Stimulated activated CD8-positive, alpha-beta memory T cell treated with anti-CD3 and anti-CD28 coated beads, Interleukin-7, amount 100 ng/mL, for 1 hour (primary cell): ENCODE results near the gene MEX3D.

ENCODE experiments used
- DNase-seq, 2 donors: peaks; one replicate each; pipeline ENCODE4 v3.0.0-alpha.2; 2020; ENCODE audit warnings: low read depth in 2 of 2

MEX3D gene

GRCh38 chr19:1593501-1593772 is 25.3 kb upstream of the MEX3D start:
- DNase-seq = no peak

DNA sequence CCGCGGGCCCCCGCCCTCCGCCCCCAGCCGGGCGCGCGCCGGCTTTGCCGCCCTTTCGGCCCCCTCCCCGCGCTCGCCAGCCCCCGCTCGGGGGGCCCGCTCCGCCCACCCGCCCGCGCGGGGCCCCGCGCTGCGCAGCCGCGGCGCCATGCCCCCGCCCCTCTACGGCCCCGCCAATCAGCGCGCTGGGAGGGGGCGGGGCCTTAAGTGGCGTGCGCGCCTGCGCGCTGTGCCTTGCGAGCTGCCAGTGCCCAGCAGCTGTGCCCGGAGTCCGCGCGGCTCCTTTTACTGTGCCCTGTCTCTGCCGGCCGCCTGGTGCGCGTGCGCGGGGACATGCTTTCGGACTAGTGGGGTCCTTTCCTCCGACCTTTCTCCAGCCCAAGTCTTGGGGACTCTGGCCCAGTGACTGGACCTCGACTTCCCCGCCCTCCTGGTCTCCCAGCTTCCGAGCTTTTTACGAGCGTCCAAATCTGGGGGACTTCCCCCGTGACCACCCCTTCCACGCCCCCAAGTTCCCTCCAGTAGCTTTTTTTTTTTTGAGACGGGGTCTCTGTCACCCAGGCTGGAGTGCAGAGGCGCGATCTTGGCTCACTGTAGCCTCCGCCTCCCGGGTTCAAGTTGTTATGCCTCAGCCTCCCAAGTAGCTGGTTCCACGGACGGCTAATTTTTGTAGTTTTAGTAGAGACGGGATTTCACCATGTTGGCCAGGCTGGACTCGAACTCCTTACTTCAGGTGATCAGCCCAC is 24.8 kb upstream of the MEX3D start, which contains the start of gene MBD3:
Gene MBD3, minus strand, starts transcription at position 111 of the 746 bp plus-strand sequence. CDS start 234 bp downstream, outside the sequence.
- DNase-seq = peak; percentile 67 to 79

DNA sequence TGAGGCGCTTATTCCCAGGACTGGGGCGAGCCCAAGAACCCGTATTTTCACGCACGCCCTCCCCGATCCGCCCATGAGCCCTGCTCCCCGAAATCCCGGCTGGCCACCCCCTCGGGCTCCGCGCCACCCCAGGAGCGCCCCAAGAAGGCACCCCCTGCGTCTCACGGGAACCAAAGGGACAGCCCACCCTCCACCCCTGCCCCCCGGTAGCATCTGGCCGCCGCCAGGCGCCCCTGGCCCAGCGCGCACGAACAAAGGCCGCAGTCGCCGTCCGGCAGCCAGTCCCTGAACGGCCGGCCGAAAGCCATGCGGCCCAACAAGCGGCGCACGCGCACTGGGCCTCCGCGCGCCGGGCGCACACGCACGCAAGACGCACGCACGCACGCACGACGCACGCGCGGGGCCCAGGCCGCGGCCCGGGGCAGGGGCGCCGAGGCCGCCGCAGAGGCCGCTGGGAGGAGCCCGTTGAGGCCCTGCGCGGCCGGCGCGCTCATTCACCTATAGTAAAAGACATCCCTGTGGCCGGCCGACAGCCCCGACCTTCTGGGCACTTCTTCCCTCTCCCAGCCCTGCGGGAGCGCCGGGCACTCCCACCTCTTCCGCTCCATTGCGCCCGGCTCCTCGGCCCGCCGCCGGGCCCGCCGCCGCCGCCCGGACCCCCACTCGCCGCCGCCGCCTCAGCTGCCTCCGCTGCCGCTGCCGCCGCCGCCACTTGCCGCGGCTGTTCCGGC is 24.1 kb upstream of the MEX3D start:
- peak; percentile 60 to 67 for DNase-seq

- DNase-seq = no peak
Observed at GRCh38 chr19:1591421-1592023, 23.4 kb upstream of the MEX3D start.

GRCh38 chr19:1590641-1591397 is 22.7 kb upstream of the MEX3D start:
- DNase-seq = no peak

- DNase-seq = no peak
Observed at GRCh38 chr19:1587872-1588271, 19.7 kb upstream of the MEX3D start.

DNA sequence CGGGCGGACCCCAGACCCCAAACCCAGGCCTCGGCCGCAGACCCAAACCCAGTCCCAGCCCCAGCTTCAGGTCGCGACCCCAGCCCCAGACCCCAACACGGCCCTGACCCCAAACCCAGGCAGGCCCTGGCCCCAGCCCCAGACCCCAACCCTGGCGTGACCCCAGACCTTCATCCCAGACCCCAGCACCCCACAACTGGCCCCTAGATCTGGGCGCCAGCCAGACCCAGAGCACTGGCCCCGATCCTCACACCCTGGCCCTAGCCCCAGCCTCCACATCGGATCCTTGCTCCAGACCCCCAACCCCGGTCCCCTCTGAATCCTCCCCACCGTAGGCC is 17.1 kb upstream of the MEX3D start:
- no peak for DNase-seq

DNA sequence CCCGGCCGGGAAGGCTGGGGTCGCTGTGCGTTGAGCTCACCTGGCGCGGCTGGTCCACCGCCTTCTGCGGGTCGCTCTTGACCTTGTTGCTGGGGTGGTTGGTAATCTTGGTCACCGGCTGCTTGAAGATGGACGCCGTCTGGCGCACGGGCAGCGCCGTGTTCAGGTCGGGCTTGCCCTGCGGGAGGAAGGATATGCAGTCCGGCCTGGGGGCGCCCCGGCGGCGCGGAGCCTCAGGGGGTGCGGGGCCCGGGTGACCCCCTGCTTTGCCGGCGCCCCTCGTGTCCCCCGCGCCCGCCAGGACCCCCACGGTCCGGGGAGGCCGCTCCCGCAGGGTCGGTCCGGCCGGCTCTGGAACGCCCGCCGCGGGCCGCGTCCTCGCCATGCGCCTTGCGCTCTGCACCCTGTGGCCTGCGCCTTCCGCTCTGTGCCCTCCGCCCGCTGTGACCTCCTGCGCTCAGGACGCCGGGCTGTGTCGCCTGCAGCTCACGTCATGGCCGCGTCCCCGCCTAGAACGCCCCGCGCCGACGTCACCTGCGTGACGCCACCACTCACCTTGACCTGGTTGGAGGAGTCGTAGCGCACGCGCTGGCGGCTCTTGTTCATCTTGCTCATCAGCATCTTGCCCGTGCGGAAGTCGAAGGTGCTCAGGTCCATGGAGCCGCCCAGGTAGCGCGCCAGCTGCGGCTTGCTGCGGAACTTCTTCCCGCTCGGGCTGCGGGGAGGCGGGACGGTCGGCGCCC is 16.5 kb upstream of the MEX3D start:
- DNase-seq = no peak

GRCh38 chr19:1582201-1582600 is 14.1 kb upstream of the MEX3D start:
- DNase-seq = no peak

GRCh38 chr19:1580957-1581356 is 12.8 kb upstream of the MEX3D start:
- DNase-seq = no peak

DNA sequence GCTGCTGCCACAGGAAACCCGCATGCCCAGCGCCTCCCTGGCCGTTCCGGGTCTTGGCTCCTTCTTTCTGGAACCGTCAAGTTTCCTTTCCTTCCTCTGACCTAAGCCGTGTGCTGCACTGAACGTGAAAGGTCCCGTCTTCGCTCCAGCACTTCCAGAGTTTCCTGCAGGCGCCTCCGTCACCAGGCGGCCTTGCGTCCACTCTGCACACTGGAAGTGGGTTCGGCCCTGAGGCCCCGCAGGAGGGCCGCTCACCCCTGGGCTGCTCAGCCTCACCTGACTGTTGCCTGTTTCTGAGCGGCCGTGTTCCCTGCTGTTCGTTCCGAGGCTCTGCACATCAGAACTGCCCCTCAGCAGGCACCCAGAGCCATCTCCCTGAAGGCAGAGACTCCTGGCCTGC is 12.3 kb upstream of the MEX3D start:
- no peak for DNase-seq

GRCh38 chr19:1579222-1579621 is 11.1 kb upstream of the MEX3D start:
- no peak for DNase-seq

- DNase-seq = no peak
Observed at GRCh38 chr19:1577929-1578618, 9.9 kb upstream of the MEX3D start.

DNA sequence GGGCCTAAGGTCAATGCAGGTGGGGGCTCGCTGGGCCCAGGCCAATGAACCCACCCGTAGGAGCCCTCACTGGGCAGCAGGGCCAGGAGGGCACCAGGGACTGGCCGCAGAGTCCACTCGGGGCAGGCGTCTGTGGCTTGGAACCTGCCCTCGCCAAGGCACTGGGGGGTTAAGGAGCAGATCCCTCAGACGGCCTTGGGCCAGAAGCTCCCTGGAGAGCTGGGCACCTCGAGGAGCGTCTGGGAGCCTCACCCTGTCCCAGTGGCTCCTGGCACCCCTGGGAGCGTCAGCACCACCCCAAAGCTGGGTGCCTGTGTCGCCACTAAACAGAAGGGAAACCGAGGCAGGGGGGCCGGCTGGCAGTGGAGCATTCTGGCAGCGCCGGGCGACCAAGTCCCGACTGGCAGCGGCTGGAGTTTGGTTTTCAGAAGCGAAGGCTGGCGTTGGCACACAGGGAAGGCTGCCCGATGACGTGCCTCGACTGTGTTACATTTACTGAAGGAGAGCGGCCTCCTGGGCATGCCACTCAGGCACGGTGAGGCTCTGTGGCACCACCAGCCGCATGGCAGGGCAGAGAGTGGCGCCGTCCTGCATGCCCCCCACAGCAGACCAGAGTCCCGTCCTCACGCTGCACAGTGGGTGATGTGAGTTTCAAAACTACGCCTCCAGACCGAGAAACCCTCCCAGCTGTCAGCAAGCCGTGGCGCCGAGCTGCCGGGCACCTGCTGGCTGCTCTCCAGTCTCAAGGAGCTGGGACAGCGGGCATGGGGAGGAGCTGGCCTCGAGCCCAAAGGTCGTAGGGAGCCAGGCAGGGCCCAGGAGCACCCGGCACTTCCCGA is 9.2 kb upstream of the MEX3D start:
- no peak for DNase-seq

DNA sequence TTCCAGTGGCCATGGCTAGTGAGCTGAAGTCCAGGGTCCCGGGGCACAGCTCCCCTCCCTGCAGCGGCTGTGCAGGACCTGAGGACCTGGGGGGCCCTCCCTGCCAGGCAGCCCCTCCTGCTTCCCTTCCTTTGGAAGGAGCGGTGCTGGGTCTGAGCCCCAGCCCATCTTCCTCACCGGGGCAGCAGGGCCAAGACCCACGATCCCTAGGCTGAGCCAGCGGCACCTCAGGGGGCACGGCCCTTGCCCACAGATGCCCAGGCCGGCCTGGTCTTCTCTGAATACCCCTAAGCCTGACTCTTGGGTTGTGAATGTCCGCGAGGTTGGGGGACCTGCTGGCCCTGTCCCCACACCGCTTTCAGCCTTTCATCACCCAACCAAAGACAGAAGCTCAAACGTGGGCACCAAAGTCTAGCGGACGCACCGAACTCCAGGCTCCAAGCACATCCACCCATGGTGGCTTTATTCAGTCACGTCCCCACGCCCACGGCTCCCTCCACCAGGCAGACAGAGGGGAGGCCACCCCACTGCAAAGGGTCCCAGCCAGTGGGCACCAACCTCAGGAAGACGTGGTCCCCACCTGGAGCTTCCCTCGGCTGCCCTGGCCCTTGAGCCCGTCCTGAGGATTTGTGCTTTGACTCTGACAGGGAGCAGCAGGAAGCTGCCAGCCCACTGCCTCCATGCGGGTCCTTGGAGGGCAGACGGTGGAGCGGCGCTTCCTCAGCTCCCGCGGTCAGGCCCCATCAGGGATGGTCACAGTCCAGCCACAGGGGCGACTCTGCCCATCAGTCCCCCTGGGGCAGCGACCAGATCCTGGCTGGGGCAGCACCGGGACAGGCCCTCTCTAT is 8.3 kb upstream of the MEX3D start:
- no peak for DNase-seq

- no peak for DNase-seq
Observed at GRCh38 chr19:1575323-1576241, 7.5 kb upstream of the MEX3D start.

DNA sequence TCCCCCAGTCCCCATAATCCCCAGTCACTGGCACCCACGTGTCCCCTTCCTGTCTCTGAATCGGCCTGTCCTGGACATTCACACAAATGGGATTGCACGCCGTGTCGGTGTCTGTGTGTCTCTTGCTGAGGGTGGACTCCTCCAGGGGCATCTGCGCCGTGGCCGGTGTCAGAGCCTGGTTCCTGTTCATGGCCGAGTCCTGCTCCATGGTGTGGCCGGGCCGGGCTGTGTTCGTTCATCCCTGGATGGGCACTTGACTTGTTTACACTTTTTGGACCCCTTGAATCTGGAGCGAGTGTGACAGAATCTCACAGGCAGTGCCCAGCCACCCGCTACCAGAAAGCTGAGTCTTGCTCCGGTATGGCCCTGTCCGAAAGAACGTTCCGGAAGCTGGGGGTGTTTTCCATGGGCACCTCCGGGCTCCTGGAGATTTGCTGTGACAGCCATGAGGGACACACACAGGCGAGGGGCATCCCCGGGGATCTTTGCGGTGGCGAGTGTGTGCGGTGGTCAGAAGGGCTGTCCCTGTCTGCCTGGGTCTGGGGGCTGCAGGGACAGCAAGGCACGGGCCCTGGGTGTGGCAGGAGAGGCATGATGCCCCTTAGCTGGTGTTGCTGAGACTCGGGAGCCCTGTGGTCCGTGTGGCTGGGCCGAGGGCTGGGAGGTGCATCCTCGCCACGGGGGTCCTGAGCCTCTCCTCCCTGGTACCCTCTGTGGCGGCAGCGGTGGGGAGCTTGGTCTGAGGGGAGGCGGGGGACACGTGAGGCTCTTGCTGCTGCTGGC is 6.4 kb upstream of the MEX3D start:
- no peak for DNase-seq
